Measurements from ENCODE around the gene LAMTOR4. TPM values are rescaled to one million over a fixed set of nuclear protein-coding genes. Genes with fewer than 3 reads are reported as not detected.

LAMTOR4 gene
- total RNA-seq, 3 donors from 2014 or later (not counting 1 experiment from before 2014, with no cell fraction given) = 148 to 161 (median 156) TPM

DNA sequence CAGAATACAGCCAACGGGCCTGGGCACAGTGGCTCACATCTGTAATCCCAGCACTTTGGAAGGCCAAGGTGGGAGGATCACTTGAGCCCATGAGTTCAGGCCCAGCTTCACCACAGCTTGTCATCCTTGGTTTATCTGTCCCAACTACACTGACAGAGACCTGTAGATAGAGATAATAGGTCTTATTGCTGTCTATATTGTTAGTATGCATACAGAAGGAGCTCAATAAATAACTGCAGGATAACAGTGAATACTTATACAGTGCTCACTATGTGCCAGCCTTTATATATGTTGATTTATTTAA is 28.0 kb upstream of the LAMTOR4 start:
- TF ChIP-seq, protein P1, sequence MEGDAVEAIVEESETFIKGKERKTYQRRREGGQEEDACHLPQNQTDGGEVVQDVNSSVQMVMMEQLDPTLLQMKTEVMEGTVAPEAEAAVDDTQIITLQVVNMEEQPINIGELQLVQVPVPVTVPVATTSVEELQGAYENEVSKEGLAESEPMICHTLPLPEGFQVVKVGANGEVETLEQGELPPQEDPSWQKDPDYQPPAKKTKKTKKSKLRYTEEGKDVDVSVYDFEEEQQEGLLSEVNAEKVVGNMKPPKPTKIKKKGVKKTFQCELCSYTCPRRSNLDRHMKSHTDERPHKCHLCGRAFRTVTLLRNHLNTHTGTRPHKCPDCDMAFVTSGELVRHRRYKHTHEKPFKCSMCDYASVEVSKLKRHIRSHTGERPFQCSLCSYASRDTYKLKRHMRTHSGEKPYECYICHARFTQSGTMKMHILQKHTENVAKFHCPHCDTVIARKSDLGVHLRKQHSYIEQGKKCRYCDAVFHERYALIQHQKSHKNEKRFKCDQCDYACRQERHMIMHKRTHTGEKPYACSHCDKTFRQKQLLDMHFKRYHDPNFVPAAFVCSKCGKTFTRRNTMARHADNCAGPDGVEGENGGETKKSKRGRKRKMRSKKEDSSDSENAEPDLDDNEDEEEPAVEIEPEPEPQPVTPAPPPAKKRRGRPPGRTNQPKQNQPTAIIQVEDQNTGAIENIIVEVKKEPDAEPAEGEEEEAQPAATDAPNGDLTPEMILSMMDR (IDR thresholded peaks at IDR 0.05) = no peak
- intact Hi-C loops (cut with micrococcal nuclease) = no loop called here
- H3K27me3 Mint-ChIP-seq (ENCODE audit: low read depth in 2 of 2) = no peaks in the 10 kb centered on the region
- DNase-seq (no peak), ATAC-seq (no peak)
- H3K27ac Mint-ChIP-seq = peak overlapping the region; percentile 98
- H3K9me3 ChIP-seq (ENCODE audit: control insufficient read depth, insufficient read depth, low read length) = no peaks in the 10 kb centered on the region
- WGBS (ENCODE audit: insufficient coverage) = 62% methylated on average over 1 of the region's 1 CpG
- H3K4me3 ChIP-seq (ENCODE audit: low read length) = no peak overlapping the region
- no peaks in the 10 kb centered on the region for H3K27me3 ChIP-seq (ENCODE audit: control insufficient read depth, insufficient read depth, low read length)
- peaks cover 35 to 36% of the 10 kb centered on the region in 2 donors for H3K4me1 Mint-ChIP-seq
- H3K27ac ChIP-seq (ENCODE audit: low read length) = no peak overlapping the region
- H3K4me3 Mint-ChIP-seq = peak overlapping the region; percentile 97
- H3K36me3 ChIP-seq (ENCODE audit: control insufficient read depth, insufficient read depth, low read length) = no peaks in the 10 kb centered on the region
- no peaks in the 10 kb centered on the region for H3K36me3 Mint-ChIP-seq
- H3K9me3 Mint-ChIP-seq = no peaks in the 10 kb centered on the region
- H3K4me1 ChIP-seq (ENCODE audit: control insufficient read depth, insufficient read depth, low read length) = peaks cover 33% of the 10 kb centered on the region

DNA sequence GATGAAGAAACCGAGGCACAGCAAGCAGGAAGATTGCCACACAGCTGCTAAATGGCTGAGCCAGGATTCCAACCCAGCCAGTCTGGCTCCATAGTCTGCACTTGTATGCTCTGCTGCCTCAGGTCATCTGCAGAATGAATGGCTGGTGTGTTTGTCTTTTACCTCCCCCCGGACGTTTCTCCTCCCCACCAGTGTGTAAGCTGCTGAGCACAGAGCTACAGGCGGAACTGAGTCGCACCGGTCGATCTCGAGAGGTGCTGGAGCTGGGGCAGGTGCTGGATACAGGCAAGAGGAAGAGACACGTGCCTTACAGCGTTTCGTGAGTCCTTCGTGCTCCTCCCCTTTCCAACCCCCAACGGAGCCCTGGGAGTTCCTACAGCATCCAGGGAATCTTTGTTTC is 26.7 kb upstream of the LAMTOR4 start:
- 95% methylated on average over 12 of the region's 13 CpGs for WGBS (ENCODE audit: insufficient coverage)
- H3K27me3 Mint-ChIP-seq (ENCODE audit: low read depth in 2 of 2) = no peaks in the 10 kb centered on the region
- no peak overlapping the region for H3K27ac Mint-ChIP-seq
- DNase-seq = no peak
- ATAC-seq = no peak
- Histone ChIP-seq H3K4me3 (ENCODE audit: low read length) (no peak overlapping the region), H3K9me3 (ENCODE audit: control insufficient read depth, insufficient read depth, low read length) (no peaks in the 10 kb centered on the region), H3K4me1 (ENCODE audit: control insufficient read depth, insufficient read depth, low read length) (peaks cover 43% of the 10 kb centered on the region), H3K36me3 (ENCODE audit: control insufficient read depth, insufficient read depth, low read length) (no peaks in the 10 kb centered on the region), H3K27ac (ENCODE audit: low read length) (no peak overlapping the region), H3K27me3 (ENCODE audit: control insufficient read depth, insufficient read depth, low read length) (no peaks in the 10 kb centered on the region)
- H3K36me3 Mint-ChIP-seq = no peaks in the 10 kb centered on the region
- H3K4me3 Mint-ChIP-seq = no peak overlapping the region
- H3K4me1 Mint-ChIP-seq = peaks cover 44 to 49% of the 10 kb centered on the region in 2 donors
- intact Hi-C loops (cut with micrococcal nuclease) = no loop called here
- TF ChIP-seq, protein P1 (IDR thresholded peaks at IDR 0.05) = no peak
- H3K9me3 Mint-ChIP-seq = no peaks in the 10 kb centered on the region

- TF ChIP-seq, protein P1 (IDR thresholded peaks at IDR 0.05) = no peak
- Mint-ChIP-seq H3K9me3 (no peaks in the 10 kb centered on the region), H3K36me3 (no peaks in the 10 kb centered on the region), H3K4me3 (peak overlapping the region; percentile 17), H3K4me1 (peaks cover 44 to 50% of the 10 kb centered on the region in 2 donors), H3K27me3 (ENCODE audit: low read depth in 2 of 2) (no peaks in the 10 kb centered on the region), H3K27ac (peak overlapping the region in 1 of 2 donors; percentile 57)
- H3K27ac ChIP-seq (ENCODE audit: low read length) = no peak overlapping the region
- no peak for DNase-seq
- intact Hi-C loops (cut with micrococcal nuclease) = no loop called here
- no peak overlapping the region for H3K4me3 ChIP-seq (ENCODE audit: low read length)
- H3K36me3 ChIP-seq (ENCODE audit: control insufficient read depth, insufficient read depth, low read length) = no peaks in the 10 kb centered on the region
- WGBS (ENCODE audit: insufficient coverage) = 100% methylated on average over 1 of the region's 1 CpG
- no peak for ATAC-seq
- H3K9me3 ChIP-seq (ENCODE audit: control insufficient read depth, insufficient read depth, low read length) = no peaks in the 10 kb centered on the region
- peaks cover 43% of the 10 kb centered on the region for H3K4me1 ChIP-seq (ENCODE audit: control insufficient read depth, insufficient read depth, low read length)
- no peaks in the 10 kb centered on the region for H3K27me3 ChIP-seq (ENCODE audit: control insufficient read depth, insufficient read depth, low read length)
Observed at GRCh38 chr7:100122568-100122967, 26.1 kb upstream of the LAMTOR4 start.
